SIG-M5 (cell line): ENCODE results near the gene CALML3.

ENCODE experiments used
- DNase-seq: peaks from one replicate; lab custom pipeline; 2025; lab: John Stamatoyannopoulos, UW

CALML3 gene

DNA sequence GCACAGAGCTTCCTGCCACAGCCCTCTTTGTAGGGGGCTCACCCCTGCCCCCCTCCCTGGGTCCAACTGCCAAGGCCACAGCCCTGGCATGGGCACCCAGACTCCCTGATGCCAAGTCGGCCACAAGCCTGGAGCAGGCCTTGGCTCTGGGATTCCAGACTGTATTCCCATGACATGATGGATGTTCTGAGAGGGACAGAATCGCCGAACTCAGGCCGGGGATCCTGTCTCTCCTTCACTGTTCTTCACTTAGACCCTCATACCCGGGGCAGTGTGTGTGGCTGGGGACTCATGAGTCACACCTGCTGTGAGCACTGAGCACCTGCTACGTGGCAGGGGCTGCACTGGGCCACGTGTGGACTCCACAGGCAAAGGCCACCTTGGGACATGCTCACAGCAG, 33.3 kb upstream of the CALML3 start:
- no peak for DNase-seq

DNA sequence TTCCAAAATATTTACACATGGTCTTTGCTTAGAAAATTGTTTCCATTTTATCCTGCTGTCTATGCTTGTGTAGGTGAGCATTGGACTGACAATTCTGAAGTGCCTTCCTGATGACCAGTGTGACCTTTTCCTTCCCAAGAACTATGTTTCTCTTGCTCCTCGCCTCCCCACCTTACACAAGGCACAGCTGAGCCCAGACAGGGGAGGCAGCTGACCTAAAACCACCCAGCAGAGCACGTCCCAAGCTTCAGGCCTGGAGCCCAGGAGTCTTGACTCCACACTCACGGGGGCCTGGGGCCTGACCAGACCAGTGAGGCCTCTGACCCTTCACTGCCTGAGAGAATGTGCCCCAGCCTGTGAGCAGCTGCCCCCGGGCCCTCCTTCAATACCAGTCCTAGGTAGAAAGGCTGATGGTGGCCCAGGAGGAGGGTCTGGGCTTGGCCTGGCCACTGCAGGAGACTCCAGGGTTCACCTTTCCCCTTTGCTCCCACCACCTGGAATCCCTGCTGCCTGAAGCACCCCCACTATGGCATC, 32.4 kb upstream of the CALML3 start:
- DNase-seq = no peak

DNA sequence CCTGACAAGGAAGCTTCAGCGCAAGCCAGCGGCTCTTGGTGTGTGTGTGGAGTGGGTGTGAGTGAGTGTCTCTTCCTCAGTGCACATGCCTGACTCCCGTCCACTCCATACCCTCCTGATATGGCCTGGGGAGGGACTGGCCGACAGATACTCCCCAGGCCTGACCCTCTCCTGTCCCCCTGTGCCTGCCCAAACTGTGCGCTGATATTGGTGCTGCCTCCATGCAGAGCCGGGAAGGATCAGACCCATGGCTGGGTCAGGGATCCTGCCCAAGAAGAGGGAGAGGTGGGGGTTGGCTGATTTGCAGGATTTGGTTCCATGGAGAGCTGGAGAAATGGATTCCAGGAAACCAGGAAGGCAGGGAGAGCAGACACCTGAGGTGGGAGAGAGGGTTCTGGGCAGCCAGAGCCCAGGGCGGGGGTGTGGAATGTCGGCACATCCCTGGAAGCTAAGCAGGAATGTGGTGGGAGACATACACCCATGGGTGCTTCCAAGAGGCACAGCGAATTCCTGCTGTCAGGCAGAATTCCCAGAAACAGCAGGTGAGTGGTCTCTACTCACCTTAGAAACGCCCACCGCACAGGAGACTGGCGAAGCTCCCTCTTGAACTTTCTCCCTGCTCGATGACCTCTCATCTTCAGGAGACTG, 31.7 kb upstream of the CALML3 start:
- DNase-seq = no peak

DNA sequence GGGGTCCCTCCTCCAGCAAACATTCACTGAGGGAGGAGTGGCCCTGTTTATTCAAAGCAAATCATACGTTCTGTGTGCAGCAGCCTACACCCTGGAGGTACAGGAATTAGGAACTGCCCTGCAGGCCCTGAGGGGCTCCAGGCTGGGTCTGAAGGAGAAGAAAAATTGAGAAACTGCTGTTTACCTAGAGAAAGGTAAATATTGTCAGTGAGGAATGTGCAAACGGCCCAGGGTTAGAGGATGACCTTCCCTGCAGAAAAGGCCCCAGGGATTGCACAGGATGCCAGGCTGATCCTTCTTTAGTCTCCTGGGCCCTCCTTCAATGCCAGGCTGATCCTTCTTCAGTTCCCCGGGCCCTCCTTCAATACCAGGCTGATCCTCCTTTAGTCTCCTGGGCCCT, 31.1 kb upstream of the CALML3 start:
- no peak for DNase-seq

DNA sequence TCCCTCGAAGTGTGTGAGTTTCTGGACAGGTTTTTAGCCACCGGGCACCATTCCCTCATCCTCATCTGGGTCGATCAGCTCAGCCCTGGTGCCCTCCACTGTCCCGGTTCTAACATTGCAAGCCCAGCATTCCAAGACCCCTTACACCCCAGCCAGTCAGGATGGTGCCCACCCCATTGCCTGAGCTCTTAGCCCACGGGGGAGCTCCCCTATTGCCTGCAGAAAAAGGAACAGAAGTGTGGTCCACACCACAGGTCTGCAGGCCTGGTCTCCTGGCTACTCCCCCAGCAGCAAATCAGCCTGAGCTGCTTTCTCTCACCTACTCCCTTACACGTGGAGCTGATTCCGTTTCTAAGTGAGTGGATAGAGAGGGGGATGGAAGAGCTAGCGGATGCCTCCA, 30.1 kb upstream of the CALML3 start:
- no peak for DNase-seq

DNA sequence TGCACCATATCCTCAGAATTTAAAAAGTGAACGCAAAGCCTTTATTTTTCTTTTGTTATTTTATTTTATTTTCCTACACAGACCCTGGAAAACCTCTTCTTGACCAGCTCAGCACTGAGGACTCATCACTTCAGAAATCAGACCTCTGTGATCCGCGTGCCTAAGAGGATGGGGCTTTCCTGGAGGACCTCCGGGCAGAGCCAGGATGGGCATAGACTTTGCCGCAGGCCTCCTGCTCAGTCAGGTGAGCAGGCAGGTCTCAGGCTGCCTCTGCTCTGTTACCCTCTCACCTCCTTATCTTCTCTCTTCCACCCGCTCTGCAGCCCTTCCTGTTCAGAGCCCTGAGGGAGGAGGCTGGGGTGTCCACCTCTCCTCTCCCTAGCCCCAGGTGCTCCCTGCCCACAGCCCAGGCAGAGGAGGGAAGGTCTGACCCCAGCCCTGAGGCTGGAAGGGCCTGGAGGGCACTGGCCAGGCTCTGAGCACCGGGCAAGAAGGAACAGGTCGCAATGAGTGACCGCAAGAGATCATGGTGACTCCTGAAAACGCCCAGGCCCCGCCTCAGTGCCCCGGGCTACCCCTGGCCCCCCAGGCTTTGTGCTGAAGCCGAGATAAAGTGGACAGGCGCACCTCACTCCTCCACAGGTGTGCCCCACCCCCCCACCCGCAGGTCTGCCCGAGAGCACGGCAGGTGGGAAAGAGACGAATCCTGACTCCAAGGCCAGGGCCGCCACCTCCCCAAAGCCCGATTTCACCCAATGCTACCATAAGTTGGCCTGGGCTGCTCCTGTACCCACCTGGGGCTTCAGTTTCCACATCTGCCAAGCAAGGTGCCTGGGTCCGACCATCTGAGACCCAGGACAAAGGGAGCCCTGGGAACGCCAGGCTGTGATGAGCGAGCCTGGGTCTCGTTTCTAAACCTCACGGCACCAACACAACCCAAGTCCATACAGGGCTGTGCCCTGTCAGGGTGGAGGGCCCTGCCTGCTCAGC, 28.2 kb upstream of the CALML3 start:
- DNase-seq = no peak

DNA sequence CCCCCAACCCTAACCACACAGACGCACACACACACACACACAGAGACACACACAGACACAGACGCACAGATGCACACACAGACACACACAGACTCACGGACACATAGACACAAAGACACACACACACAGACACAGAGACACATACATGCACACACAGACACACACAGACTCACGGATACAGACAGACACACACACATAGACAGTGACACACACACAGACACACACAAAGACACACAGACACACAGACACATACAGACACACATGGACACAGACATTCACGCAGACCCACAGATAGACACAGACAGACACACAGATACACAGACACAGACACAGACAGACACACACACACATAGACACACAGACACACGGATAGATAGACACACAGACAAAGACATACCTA, 27.5 kb upstream of the CALML3 start:
- DNase-seq = no peak

DNA sequence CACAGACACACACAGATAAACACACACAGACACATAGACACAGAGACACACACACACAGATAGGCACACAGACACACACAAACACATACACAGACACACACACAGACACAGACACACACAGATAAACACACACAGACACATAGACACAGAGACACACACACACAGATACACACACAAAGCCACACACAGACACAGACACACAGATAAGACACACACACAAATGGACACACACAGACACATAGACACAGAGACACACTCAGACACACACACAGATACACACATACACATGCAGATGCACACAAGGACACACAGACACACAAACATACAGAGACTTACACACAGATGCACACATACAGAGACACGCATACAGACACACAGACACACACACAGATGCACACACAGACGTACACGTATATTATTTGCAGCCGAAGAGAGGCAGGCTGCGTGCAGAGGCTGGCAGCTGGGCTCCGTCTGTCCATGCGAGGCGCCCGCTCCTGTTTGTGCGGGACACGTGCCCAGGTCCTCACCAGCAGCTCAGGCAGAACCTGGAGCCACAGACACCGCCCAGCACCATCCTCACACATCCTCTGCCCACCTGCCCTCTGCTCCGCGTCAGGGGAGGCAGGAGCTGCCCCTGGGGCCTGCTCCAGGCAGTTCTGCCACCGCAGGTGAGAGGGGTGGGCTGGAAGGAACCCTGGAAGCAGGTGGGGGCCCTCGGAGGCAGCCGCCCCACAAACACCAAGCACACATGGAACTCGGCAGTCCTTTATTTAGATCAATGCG, 26.6 kb upstream of the CALML3 start:
- DNase-seq = no peak

DNA sequence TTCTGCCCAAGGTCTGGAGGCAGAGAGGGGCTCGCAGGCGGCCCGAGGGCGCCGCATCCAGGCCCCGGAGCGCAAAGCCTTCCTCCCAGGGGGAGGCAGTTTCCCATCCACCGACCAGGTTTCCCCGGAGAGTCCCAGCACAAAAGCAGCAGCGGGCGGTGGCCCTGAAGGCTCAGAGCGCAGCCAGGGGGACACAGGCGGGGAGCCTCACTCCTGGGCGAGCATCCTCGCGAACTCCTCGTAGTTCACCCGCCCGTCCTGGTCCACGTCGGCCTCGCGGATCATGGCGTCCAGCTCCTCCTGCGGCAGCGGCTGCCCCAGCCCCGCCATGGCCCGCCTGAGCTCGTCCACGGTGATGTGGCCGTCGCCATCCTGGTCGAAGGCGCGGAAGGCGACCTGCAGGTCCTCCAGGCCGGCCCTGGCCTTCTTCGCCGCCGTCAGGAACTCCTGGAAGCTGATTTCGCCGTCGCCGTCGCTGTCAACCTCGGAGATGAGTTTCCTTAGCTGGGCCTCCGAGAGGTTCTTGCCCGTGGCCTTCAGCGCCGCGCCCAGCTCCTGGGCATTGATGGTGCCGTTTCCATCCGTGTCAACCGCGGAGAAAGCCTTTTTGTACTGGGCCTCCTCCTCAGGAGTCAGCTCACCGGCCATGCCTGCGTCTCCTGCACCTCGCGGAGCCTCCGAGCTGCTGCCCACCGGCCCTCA, 25.8 kb upstream of the CALML3 start:
- DNase-seq = no peak

DNA sequence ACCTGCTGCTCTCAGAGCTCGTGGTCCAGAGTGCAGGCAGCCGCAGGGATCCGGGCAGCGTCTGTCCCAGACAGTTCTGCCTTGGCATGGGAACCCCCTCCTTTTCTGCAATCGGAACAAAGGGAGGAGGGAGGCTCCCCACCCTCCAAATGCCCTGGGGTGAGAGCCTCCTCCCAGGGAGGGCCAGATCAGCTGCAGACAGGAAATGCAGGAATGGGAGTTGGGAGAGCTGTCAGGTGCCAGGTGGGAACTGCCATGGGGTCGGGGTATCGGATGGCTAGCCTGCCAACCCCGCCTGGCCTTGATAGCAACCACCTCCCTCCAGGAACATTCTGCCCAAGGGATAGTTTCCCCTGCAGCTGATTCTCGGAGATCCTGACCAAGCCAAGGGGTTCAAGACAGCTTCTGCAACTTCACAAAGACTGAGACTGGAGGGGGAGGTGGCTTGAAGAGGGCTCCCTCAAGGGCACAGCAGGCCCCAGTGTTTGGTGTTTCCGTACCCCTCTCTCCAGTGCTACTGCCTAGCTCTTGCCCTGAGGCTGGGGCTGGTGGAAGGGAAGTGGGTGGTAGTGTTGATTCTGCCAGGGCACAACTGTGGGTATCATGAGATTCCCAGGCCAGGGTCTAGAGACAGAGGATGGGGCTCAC, 25.1 kb upstream of the CALML3 start, which contains the start of gene CALML5:
TSS of gene CALML5 (minus strand) at position 78 of the 648 bp plus-strand sequence. CDS start 132 bp downstream, outside the sequence.
- no peak for DNase-seq

DNA sequence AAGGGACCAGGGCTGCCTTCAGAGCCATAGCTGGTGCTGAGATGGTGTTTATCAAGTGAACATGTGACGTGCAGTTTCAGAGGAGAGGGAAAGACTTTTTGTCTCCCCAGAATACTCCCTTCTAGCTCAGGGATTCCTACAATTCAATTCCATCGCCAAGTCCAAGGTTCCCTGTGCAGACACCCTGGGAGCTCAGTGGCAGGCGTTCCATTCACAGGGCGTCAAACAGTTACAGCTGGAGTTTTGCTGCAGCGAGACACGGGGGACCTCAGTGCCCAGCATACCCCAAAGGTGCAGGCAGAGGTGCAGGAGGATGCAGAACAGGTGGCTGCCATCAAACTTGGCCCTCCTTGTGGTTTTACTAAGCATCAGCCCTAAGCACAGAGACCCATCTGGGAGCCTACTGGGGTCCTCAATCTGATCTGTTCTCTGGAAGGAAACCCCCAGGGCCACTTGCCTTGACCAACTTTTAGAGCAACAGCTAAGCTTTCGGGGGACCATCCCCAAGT, 24.5 kb upstream of the CALML3 start:
- DNase-seq = no peak

DNA sequence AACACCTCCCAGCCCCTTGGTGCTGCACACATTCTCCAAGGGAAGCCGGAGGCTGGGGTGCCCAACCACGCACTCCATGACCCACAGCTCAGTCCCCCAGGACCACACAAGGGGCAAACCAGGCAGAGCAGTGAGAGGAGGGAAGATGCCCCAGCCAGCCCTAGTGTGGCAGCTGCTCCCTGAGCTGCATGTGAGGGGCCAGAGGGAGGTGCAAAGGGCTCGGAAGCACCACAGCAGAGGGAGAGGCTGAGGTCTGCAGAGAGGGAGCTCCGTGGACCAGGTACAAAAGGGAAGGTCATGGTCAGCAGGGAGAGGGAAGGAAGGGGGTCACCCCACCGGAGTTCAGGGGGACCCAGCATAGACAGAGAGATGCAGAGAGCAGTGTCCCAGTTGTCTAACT, 23.9 kb upstream of the CALML3 start:
- no peak for DNase-seq

DNA sequence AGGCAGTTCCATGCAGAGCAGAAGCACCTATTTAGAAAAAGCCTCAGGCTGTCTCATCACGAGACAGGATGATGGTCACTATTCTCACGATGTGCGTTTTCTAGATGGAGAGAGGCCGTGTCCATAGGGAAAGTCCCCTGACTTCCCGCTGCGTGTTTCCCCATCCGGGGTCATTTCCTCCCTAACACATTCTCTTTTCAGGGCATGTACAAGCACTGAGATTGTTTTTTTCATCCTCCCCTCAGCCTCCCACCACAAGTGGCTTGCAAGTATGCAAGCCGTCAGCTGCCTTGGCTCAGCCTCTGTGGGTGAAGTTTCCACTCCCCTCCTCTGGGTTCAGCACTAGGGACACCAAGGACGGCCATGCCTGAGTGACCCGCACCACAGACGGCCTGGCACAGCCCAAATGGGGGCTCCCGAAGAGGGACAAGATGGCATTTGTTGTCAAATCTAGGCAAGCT, 22.7 kb upstream of the CALML3 start:
- no peak for DNase-seq

DNA sequence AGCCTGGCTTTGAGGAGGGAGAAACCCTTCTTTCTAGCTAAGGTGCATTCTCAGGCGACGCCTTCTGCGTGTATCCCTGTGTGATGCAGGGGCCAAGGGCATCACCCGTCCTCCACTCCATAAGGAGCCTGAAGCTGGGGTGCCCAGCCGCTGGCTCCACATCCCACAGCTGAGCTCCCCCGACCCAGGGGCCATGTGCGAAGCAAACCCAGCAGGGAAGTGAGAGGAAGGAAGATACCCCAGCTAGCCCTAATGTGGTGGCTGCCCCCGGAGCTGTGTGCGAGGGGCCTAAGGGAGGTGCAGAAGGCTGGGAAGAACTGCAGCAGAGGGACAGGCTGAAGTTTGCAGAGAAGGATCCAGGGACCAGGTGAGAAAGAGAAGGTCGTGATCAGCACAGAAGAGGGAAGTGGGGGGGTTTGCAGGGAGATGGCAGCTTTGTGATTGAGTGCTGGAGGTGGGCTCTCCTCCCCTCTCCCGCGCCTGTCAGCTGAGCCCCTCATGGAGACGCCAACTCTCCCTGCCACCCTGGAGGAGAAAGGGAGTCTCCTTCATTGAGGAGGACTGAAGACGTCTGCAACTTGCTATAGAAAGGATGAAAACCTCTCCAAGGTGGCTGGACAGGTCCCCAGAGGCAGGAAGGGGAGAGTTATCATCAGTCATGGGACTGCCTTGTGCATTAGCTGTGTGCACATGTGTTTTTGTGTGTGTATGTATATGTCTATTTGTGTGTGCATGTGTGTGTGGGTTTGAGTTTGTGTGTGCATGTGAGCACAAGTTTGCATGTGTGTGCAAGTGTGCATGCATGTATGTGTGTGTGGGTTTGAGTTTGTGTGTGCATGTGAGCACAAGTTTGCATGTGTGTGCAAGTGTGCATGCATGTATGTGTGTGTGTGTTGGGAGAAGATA, 21.9 kb upstream of the CALML3 start:
- no peak for DNase-seq

DNA sequence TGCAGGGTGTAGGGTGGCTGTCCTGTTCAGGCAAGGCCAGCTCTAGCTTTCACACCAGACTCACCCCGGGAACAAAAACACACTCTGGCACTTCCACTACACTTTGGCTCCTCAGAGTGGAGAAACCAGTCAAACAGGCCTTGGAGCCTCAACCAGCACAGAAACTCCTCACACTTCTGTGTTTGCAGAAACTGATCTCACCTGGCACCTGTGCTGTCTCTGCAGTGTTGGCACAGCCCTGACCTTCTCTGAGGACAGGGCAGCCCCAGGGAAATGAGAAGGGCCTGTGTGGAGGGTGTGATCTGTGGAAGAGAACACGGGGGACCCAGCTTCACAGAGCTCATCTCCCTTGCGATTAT, 21.3 kb upstream of the CALML3 start:
- DNase-seq = no peak

DNA sequence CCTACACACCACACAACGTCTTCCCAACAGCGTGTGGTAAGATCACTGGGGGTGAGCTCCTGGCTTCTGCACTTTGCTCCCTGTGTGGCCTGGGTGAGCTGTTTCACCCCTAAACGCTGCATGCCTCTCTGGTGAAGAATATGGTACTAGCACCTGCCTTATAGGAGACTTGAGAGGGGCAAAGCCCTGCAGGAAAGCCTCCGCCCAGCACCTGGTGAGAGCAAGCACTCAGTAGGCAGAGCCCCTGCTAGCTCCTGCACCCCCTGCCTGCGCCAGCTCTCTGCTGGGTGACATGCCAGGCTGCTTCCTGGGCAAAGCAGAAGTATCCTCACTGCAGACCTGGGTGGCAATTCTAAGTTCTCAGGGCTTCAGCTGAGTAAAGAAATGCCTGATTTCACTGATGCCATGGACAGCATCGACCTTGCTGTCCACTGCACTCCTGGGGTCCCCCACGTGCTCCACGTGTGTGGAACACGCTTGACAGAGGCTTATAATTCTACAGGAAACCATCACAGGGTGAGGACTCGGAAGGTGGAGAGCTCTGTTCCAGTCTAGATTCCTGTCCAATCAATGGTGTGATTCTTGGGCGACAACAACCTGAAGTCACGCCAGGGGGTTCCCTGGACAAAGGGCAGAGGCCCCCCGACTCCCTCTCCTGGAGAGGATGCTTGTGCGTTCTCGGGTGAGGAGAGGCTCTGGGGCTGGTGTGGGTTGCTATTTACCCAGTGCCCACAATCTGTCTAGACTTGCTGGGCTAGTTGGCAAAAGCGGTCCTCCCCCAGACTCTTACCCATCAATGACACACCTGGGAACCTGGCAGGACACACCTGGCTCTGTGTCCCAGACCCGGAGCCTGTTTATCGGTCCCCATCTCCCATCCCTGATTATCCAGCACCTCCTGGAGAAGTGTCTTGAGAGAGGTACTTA, 20.4 kb upstream of the CALML3 start:
- no peak for DNase-seq

DNA sequence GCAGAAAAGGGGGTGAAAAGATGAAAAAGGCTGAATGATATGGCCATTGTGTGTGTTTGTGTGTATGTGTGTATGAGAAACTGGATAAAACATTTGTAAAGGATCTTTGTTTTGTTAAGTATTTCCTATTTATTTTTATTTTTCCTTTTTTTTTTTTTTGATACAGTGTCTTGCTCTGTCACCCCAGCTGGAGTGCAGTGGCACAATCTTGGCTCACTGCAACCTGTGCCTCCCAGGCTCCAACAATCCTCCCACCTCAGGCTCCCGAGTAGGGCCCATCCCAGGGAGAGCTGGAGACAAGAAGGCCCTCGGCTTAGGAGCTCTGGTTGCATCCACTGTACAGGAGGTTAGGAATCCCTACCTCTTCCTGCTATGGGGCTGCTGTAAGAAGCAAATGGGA, 18.5 kb upstream of the CALML3 start:
- no peak for DNase-seq

DNA sequence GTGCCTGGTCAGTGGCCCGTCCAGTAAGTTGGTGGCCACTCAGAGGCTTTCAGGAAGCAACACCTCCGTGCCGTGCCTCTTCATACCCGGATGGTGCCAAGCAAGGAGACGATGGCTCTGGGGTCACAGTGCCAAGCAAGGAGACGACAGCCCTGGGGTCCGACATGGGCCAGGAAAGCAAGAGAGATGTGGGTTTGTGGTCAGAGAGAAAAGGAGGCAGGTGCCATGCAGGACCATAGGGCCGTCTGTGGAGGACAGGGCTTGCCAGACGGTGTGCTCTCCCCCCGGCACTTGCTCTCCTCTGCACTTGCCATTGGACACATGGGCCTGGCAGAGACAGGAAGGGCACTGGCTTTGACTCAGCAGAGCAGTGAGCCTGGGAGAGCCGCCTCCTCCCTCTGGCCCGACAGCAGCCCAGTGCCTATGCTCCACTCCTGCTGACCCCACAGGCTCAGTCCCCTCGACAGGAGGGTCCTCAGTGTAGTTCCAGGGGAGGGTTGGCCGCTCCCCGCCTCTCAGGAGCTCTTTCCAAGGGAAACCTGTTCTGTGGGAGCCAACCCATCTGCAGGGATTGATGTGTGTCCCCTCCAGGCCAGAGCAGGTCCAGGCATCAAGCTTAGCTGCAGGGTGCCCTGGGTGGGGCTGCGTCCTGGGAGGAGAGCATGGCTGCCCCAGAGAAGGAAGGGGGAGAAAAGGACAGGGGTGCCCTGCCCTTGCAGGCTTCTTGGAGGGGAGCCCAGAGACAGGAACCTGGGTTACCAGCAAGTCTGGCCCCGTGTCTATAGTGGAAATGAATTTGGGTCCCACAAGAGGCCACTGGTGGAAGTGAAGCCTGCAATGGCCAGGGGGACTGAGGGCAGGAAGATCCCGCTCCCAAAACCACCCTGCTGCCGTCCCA, 17.8 kb upstream of the CALML3 start:
- DNase-seq = no peak
